ENCODE data around the gene DHFR2.

Gene DHFR2

GRCh38 chr3:94076055-94076454, 13.3 kb upstream of the DHFR2 start:
- Mint-ChIP-seq H3K4me3 (no peak overlapping the region), H3K9me3 (no peaks in the 10 kb centered on the region), H3K36me3 (ENCODE audit: low read depth) (peaks cover 45% of the 10 kb centered on the region), H3K27ac (no peak overlapping the region), H3K27me3 (ENCODE audit: low read depth) (no peaks in the 10 kb centered on the region), H3K4me1 (ENCODE audit: low read depth) (peaks cover 42% of the 10 kb centered on the region)

GRCh38 chr3:94071713-94072284, 9.1 kb upstream of the DHFR2 start:
- H3K36me3 Mint-ChIP-seq (ENCODE audit: low read depth), result peaks cover 44% of the 10 kb centered on the region
- peak overlapping the region; percentile 74 for H3K27ac Mint-ChIP-seq
- no peak overlapping the region for H3K4me3 Mint-ChIP-seq
- H3K9me3 Mint-ChIP-seq, result no peaks in the 10 kb centered on the region
- no peaks in the 10 kb centered on the region for H3K27me3 Mint-ChIP-seq (ENCODE audit: low read depth)
- H3K4me1 Mint-ChIP-seq (ENCODE audit: low read depth), result peaks cover 38% of the 10 kb centered on the region

- H3K4me3 Mint-ChIP-seq, result no peak overlapping the region
- H3K36me3 Mint-ChIP-seq (ENCODE audit: low read depth), result peaks cover 42% of the 10 kb centered on the region
- peaks cover 48% of the 10 kb centered on the region for H3K4me1 Mint-ChIP-seq (ENCODE audit: low read depth)
- H3K9me3 Mint-ChIP-seq, result no peaks in the 10 kb centered on the region
- H3K27ac Mint-ChIP-seq, result peak overlapping the region; percentile 34
- H3K27me3 Mint-ChIP-seq (ENCODE audit: low read depth), result no peaks in the 10 kb centered on the region
Measured at GRCh38 chr3:94070341-94070911, 7.7 kb upstream of the DHFR2 start.

- Mint-ChIP-seq H3K27ac (no peak overlapping the region), H3K4me1 (ENCODE audit: low read depth) (peaks cover 51% of the 10 kb centered on the region), H3K27me3 (ENCODE audit: low read depth) (no peaks in the 10 kb centered on the region), H3K9me3 (no peaks in the 10 kb centered on the region), H3K4me3 (no peak overlapping the region), H3K36me3 (ENCODE audit: low read depth) (peaks cover 45% of the 10 kb centered on the region)
Measured at GRCh38 chr3:94069194-94069813, 6.6 kb upstream of the DHFR2 start.

GRCh38 chr3:94066506-94067500, 4.1 kb upstream of the DHFR2 start:
- H3K36me3 Mint-ChIP-seq (ENCODE audit: low read depth), result peaks cover 34% of the 10 kb centered on the region
- peak overlapping the region; percentile 4 for H3K4me3 Mint-ChIP-seq
- H3K27me3 Mint-ChIP-seq (ENCODE audit: low read depth), result no peaks in the 10 kb centered on the region
- H3K9me3 Mint-ChIP-seq, result no peaks in the 10 kb centered on the region
- H3K27ac Mint-ChIP-seq, result no peak overlapping the region
- peaks cover 53% of the 10 kb centered on the region for H3K4me1 Mint-ChIP-seq (ENCODE audit: low read depth)

GRCh38 chr3:94065819-94066480, 3.2 kb upstream of the DHFR2 start:
- peaks cover 34% of the 10 kb centered on the region for H3K36me3 Mint-ChIP-seq (ENCODE audit: low read depth)
- no peaks in the 10 kb centered on the region for H3K9me3 Mint-ChIP-seq
- no peak overlapping the region for H3K27ac Mint-ChIP-seq
- H3K4me1 Mint-ChIP-seq (ENCODE audit: low read depth), result peaks cover 45% of the 10 kb centered on the region
- H3K27me3 Mint-ChIP-seq (ENCODE audit: low read depth), result no peaks in the 10 kb centered on the region
- no peak overlapping the region for H3K4me3 Mint-ChIP-seq

- Mint-ChIP-seq H3K36me3 (ENCODE audit: low read depth) (peaks cover 39% of the 10 kb centered on the region), H3K9me3 (no peaks in the 10 kb centered on the region), H3K4me1 (ENCODE audit: low read depth) (peaks cover 41% of the 10 kb centered on the region), H3K27ac (no peak overlapping the region), H3K4me3 (peak overlapping the region; percentile 0), H3K27me3 (ENCODE audit: low read depth) (no peaks in the 10 kb centered on the region)
Measured at GRCh38 chr3:94065122-94065521, 2.4 kb upstream of the DHFR2 start.

GRCh38 chr3:94064243-94064860, 1.6 kb upstream of the DHFR2 start:
- Mint-ChIP-seq H3K9me3 (no peaks in the 10 kb centered on the region), H3K27me3 (ENCODE audit: low read depth) (no peaks in the 10 kb centered on the region), H3K36me3 (ENCODE audit: low read depth) (peaks cover 41% of the 10 kb centered on the region), H3K4me1 (ENCODE audit: low read depth) (peaks cover 38% of the 10 kb centered on the region), H3K27ac (peak overlapping the region; percentile 97), H3K4me3 (peak overlapping the region; percentile 94)

- Mint-ChIP-seq H3K27me3 (ENCODE audit: low read depth) (no peaks in the 10 kb centered on the region), H3K4me3 (peak overlapping the region; percentile 94), H3K4me1 (ENCODE audit: low read depth) (peaks cover 33% of the 10 kb centered on the region), H3K9me3 (no peaks in the 10 kb centered on the region), H3K27ac (peak overlapping the region; percentile 97), H3K36me3 (ENCODE audit: low read depth) (peaks cover 41% of the 10 kb centered on the region)
Measured at GRCh38 chr3:94063496-94064119, 892 bp upstream of the DHFR2 start.

- H3K9me3 Mint-ChIP-seq, result no peaks in the 10 kb centered on the region
- peaks cover 32% of the 10 kb centered on the region for H3K4me1 Mint-ChIP-seq (ENCODE audit: low read depth)
- H3K27me3 Mint-ChIP-seq (ENCODE audit: low read depth), result no peaks in the 10 kb centered on the region
- no peak overlapping the region for H3K27ac Mint-ChIP-seq
- peaks cover 28% of the 10 kb centered on the region for H3K36me3 Mint-ChIP-seq (ENCODE audit: low read depth)
- H3K4me3 Mint-ChIP-seq, result no peak overlapping the region
Measured at GRCh38 chr3:94061297-94061696, 1.4 kb downstream of the DHFR2 start.

GRCh38 chr3:94050546-94050945, 12.2 kb downstream of the DHFR2 start:
- no peak overlapping the region for H3K27ac Mint-ChIP-seq
- no peak overlapping the region for H3K4me3 Mint-ChIP-seq
- H3K27me3 Mint-ChIP-seq (ENCODE audit: low read depth), result no peaks in the 10 kb centered on the region
- H3K9me3 Mint-ChIP-seq, result no peaks in the 10 kb centered on the region
- H3K36me3 Mint-ChIP-seq (ENCODE audit: low read depth), result peaks cover 4% of the 10 kb centered on the region
- H3K4me1 Mint-ChIP-seq (ENCODE audit: low read depth), result no peaks in the 10 kb centered on the region

- H3K4me1 Mint-ChIP-seq (ENCODE audit: low read depth), result no peaks in the 10 kb centered on the region
- H3K4me3 Mint-ChIP-seq, result no peak overlapping the region
- no peak overlapping the region for H3K27ac Mint-ChIP-seq
- H3K9me3 Mint-ChIP-seq, result no peaks in the 10 kb centered on the region
- H3K36me3 Mint-ChIP-seq (ENCODE audit: low read depth), result peaks cover 8% of the 10 kb centered on the region
- no peaks in the 10 kb centered on the region for H3K27me3 Mint-ChIP-seq (ENCODE audit: low read depth)
Measured at GRCh38 chr3:94049267-94049666, 13.4 kb downstream of the DHFR2 start.

- no peaks in the 10 kb centered on the region for H3K4me1 Mint-ChIP-seq (ENCODE audit: low read depth)
- no peaks in the 10 kb centered on the region for H3K9me3 Mint-ChIP-seq
- H3K27ac Mint-ChIP-seq, result no peak overlapping the region
- H3K4me3 Mint-ChIP-seq, result no peak overlapping the region
- peaks cover 5% of the 10 kb centered on the region for H3K36me3 Mint-ChIP-seq (ENCODE audit: low read depth)
- no peaks in the 10 kb centered on the region for H3K27me3 Mint-ChIP-seq (ENCODE audit: low read depth)
Measured at GRCh38 chr3:94046533-94046932, 16.2 kb downstream of the DHFR2 start.

Data from T-helper 1 cell treated with Interleukin-12 subunit alpha and Interleukin-12 subunit beta and Interleukin-4 antibody, amounts not matched to agents 30 μg/mL and 1 μg/mL, for 36 hours (primary cell).